ENCODE measurements around the gene HNRNPA1. TPM values are rescaled to one million over a fixed set of nuclear protein-coding genes. Genes with fewer than 3 reads are reported as not detected.

HNRNPA1 gene
- total RNA-seq, 1 donor from 2014 or later = 819 TPM

Other genes with a start within 250 kb of the HNRNPA1 start
- not detected in 2 replicates for gene HOXC5, start 247.7 kb upstream of the HNRNPA1 start, total RNA-seq
- not detected in 2 replicates for gene HOXC4, start 226.9 kb upstream of the HNRNPA1 start, total RNA-seq
- gene SMUG1, start 91.7 kb upstream of the HNRNPA1 start, total RNA-seq = 33.8 and 34.5 TPM in 2 replicates
- gene CBX5, start 604 bp upstream of the HNRNPA1 start, total RNA-seq = 98.1 and 104 TPM in 2 replicates
- 0.30 TPM in 1 of 2 replicates, not detected in the other for gene NFE2, start 20.3 kb downstream of the HNRNPA1 start, total RNA-seq
- 126 and 136 TPM in 2 replicates for gene COPZ1, start 44.4 kb downstream of the HNRNPA1 start, total RNA-seq
- gene GPR84, start 83.8 kb downstream of the HNRNPA1 start, total RNA-seq = not detected in 2 replicates
- 12.3 and 12.7 TPM in 2 replicates for gene ZNF385A, start 104.0 kb downstream of the HNRNPA1 start, total RNA-seq
- gene ITGA5, start 138.5 kb downstream of the HNRNPA1 start, total RNA-seq = 98.4 and 100 TPM in 2 replicates
- not detected in 2 replicates for gene GTSF1, start 192.9 kb downstream of the HNRNPA1 start, total RNA-seq
- gene NCKAP1L, start 217.0 kb downstream of the HNRNPA1 start, total RNA-seq = not detected in 2 replicates

Measured in osteocyte (in vitro differentiated cells).